DMS114 treated with DMSO at 0.1 percent for 48 hours (cell line): ENCODE measurements around the gene NUP155.
"Not testable (repeated sequence)": the region's sequence is repeated elsewhere in the genome, so short reads cannot be mapped to it uniquely, and the experiment has no call there.

ENCODE experiments used
- DNase-seq: peaks from one replicate; lab custom pipeline; 2025; ENCODE audit not compliant: unreplicated experiment; lab: John Stamatoyannopoulos, UW

The NUP155 gene

DNA sequence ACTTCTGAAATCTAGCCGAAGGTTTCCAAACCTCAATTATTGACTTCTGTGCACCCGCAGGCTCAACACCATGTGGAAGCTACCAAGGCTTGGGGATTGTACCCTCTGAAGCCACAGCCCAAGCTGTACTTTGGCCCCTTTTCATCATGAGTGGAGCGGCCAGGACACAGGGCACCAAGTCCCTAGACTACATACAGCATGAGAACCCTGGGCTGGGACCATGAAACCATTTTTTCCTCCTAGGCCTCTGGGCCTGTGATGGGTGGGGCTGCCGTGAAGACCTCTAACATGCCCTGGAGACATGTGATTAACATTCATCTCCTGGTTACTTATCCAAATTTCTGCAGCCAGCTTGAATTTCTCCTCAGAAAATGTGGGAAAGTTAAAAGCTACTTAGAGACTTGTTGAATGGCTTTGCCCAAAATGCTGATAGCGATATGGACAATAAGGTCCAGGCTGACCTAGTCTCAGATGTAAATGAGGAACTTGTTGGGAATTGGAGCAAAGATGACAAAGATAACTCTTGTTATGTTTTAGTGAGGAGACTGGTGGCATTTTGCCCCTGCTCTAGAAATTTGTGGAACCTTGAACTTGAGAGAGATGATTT lies 87.6 kb downstream of the NUP155 start:
- no peak for DNase-seq

DNA sequence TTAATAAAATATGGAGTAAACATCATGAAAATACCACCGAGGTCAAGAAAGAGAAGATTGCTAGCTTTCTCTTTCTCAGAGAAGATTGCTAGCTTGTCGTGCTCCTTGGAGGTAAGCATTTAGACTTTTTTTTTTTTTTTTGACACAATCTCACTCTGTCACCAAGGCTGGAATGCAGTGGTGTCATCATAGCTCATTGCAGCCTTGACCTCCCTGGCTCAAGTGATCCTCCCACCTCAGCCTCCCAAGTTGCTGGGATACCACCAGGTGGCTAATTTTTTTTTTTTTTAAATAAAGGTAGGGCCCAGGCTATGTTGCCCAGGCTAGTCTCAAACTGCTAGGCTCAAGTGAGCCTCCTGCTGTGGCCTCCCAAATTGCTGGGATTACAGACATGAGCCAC lies 95.4 kb downstream of the NUP155 start:
- DNase-seq = no peak

DNA sequence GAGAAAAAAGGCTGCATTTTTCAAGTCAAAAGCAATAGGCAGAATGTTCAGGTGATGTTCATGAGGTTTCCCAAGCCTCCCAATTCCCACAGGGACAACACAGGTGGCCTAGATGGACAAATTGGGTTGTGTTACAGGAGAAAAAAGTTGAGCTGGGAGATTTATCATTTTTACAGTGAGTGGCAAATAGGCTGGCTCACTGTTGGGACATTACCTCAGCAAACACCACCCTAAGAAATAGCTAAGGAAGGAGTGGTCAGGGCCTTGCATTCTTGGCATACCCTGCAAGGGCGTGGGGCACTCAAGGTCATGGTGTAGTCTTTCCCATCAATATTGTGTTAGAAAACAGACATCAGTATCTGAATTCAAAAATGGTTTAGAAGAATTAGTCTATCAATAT lies 98.4 kb downstream of the NUP155 start:
- no peak for DNase-seq

DNA sequence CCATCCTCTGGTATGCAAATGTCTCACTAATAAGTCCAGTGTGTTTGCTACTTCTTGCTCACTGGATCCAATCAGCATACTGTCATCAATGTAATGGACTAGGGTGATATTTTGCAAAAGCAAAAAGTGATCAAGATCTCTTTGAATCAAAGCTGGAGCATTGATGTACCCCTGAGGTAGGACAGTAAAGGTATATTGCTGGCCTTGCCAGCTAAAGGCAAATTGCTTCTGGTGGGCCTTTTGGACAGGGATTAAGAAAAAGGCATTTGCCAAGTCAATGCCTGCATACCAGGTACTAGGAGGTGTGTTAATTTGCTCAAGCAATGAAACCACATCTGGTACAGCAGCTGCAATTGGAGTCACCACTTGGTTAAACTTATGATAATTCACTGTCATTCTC lies 102.8 kb downstream of the NUP155 start:
- not testable (repeated sequence) for DNase-seq

DNA sequence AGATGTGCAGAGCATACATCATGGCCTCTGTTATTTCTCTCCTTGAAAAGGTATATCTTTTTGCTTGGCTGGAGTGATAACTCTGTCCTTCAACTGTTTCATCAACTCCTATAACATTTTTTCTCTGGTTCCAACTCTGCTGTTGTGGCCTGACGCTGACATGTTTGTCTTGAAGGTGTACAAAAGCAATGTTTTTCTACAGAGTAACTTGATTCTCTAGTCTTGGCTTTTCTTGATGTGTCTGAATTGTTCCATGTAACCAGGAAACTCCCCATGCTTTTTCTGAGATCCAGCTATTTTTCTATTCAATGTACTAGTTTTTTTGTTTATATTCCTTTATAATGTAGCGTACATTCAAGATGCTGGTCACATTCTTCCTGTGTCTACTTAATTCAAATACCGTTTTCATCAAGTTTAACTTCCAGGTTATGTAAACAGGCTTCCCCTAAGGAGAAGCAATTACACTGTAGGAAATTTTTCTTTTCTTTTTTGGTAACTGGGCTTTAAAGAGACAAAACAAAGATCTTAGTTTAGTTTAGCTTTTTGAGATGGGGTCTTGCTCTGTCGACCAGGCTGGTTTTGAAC lies 115.0 kb downstream of the NUP155 start:
- no peak for DNase-seq

DNA sequence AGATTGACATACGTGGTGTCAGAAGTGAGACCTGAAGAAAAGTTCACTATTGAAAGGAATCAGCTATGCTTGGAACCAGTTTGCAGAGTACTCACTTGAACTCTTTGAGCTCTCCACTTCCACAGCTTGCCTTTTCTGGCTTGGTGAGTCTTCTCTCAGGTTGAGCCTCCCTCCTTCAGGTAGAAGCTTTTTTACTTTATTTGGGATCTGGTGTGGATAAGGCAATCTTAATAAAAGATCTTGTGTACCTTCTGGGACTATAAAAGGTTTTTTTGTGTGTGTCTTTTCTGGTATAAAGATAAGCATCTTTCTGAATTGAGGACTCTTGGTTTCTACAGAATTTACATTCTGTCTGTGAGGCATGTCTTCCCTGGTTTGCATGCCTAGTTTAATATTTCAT lies 116.3 kb downstream of the NUP155 start:
- DNase-seq = no peak

DNA sequence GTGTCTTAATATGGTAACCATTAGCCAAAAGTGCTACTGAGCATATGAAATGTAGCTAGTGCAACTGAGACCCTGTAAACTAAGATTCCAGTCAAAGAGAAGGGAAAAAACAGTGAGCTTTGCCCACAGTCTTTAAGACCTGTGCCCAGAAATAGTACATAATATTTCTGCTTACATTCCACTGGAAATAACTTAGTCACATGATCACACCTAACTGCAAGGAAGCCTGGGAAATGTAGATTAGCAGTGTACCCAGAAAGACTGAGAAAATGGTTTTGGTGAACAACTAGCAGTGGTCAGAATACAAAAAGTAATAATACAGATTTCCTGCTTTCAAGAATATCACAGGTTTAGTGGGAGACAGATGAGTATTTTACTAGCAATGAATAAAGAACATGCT lies 119.2 kb downstream of the NUP155 start:
- DNase-seq = no peak

DNA sequence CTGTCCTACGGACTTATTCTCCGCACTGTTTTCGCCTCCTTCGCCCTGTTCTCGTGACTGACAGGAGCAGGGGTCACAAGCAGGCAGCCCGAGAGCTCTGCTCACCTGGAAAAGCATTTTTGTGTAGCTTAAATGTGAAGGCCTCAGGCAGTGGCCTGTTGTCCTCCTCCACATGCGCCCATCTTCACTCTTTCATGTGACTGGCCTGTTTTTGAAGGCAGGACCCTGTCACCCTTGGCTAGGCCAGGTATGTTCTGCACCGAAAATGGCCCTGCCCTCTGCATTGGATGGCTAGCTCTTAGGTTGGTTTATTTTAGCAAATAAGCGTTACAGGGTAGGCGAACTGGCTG lies 121.1 kb downstream of the NUP155 start:
- no peak for DNase-seq

DNA sequence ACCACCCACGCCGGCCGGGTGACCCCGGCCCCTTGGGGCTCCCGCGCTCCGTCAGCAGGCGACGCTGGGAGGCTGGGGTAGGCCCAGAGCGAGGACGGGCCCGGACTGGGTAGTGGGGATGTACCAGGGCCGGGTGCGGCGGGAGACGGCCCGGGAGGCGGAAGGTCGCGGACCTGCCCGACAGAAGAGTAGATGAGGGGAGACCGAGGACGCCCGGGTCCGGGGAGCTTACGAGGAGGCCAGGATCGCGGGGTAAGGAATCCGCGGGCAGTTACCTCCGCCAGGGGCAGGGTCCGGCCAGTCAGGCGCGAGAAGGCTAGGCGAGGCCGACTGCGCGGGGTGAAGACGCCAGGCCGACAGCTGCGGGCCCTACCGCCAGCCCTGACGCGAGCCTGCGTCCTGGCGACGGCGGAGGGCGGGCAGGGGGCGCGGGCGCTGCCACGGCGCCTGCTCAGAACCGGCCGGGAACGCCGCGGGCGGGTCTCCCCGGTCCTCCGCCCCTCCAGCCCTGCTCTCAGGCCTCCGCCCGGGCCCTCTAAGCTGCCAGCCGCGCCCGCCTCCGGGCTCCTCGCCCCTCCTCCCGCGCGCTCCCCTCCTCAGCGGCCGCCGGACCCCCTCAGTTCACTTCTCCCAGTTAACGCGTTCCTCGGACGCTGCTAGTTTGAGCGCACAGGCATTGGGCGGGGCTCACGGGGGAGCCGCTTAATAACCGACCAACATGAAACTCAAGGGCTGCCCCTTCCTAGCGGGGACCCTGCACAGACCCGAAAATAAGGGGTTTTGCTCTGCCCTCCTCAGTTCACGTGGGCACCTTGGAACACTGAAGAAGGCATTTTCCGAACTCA lies 121.7 kb downstream of the NUP155 start, which contains the start of gene CPLANE1:
TSS of gene CPLANE1 (minus strand) at position 407 of the 845 bp plus-strand sequence. CDS start 1,678 bp downstream, outside the sequence.
- peak; percentile 52 for DNase-seq

DNA sequence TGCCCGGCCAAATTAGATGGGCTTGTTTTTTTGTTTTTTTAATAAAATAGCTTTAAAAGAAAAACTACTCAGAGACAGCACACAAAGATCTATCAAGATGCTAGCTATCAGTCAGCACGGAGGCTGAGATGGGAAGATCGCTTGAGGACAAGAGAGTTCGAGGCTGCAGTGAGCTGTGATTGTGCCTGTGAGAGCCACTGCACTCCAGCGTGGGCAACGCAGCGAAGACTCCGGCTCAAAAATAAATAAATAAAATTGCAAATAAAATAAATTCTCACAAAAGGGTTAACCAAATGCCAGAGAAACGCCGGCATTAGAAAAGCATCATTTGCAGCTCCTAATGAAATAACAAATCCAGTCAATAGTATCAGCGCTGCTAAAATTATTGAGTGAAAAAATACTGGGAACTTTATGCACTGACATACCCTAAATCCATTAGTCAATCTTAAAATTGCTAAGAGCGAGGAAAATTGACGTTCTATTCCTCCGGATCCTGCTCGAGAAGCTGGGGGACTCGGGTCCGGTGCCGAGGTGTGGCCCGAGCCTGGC lies 122.4 kb downstream of the NUP155 start:
- DNase-seq = peak; percentile 21

DNA sequence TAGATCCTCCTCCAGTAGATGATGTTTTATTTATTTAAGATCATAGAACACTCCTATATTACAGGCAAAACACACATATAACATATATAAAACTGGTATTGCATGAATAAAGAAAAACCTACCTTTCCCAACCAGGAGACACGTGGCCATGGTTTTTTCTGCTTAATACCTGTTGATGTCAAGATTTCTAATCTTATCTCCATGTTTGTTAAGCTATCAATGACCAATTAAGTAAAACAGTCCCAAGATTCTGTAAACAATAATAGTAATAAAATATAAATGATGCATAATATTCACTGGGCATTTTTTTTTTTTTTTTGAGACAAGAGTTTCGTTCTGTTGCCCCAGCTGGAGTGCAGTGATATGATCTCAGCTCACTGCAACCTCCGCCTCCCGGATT lies 123.4 kb downstream of the NUP155 start:
- no peak for DNase-seq

DNA sequence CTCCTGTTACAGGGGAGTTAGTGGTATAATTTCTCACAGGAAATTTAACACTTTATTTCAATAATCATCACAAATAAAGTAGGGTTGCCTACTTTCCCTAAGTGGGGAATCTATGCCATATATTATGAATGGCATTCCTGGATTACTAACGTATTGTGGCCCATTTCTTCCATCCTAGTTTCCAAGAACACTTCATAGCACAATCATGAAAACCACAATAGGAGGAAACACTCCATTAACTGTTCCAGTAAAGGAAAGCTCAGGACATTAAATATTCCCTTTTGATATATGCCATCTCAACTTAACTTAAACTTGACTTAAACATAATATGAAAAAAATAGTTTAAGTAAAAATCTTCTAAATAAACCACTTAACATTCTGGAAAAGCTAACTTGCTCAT lies 123.9 kb downstream of the NUP155 start:
- DNase-seq = no peak
